ENCODE data around the gene SPCS2.
A peak's percentile ranks its signal among the peaks of the same experiment; 100 is the strongest.
"Not testable (repeated sequence)": the region's sequence is repeated elsewhere in the genome, so short reads cannot be mapped to it uniquely, and the experiment has no call there.

The SPCS2 gene

GRCh38 chr11:75002516-75002915 is 53.5 kb downstream of the SPCS2 start:
- no peak for TF ChIP-seq ZNF274 (IDR thresholded peaks at IDR 0.05; ENCODE audit: low read depth, low read length)
- no peak overlapping the region for H3K4me3 ChIP-seq (ENCODE audit: low read length)

GRCh38 chr11:75004215-75004614 is 55.1 kb downstream of the SPCS2 start:
- H3K4me3 ChIP-seq (ENCODE audit: low read length): no peak overlapping the region
- no peak for TF ChIP-seq ZNF274 (IDR thresholded peaks at IDR 0.05; ENCODE audit: low read depth, low read length)

- H3K4me3 ChIP-seq (ENCODE audit: low read length): no peak overlapping the region
- TF ChIP-seq ZNF274 (IDR thresholded peaks at IDR 0.05; ENCODE audit: low read depth, low read length): no peak
Observed at GRCh38 chr11:75011357-75011756, 62.3 kb downstream of the SPCS2 start.

- TF ChIP-seq ZNF274 (IDR thresholded peaks at IDR 0.05; ENCODE audit: low read depth, low read length): no peak
- H3K4me3 ChIP-seq (ENCODE audit: low read length): no peak overlapping the region
Observed at GRCh38 chr11:75011872-75012271, 62.8 kb downstream of the SPCS2 start.

DNA sequence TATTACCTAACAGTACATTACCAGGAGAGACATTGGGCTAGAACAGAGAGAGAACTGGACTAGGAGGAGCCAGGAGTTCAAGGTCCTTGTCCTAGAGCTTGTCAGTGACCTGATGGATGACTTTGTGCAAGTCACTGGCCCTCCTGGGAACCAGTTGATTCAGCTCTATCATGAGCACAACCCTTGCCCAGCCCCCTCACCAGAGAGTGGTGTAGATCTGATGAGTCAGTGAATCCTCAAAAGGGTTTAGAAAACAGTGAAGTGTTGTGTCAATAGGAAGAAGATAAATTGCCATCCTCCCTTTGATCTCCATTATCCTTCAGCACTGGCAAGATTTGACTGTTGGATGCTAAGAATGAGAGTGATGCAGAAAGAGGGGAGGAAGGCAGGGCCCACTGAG is 64.0 kb downstream of the SPCS2 start:
- no peak for TF ChIP-seq ZNF274 (IDR thresholded peaks at IDR 0.05; ENCODE audit: low read depth, low read length)
- H3K4me3 ChIP-seq (ENCODE audit: low read length): no peak overlapping the region

- no peak for TF ChIP-seq ZNF274 (IDR thresholded peaks at IDR 0.05; ENCODE audit: low read depth, low read length)
Observed at GRCh38 chr11:75014129-75014528, 65.1 kb downstream of the SPCS2 start.

DNA sequence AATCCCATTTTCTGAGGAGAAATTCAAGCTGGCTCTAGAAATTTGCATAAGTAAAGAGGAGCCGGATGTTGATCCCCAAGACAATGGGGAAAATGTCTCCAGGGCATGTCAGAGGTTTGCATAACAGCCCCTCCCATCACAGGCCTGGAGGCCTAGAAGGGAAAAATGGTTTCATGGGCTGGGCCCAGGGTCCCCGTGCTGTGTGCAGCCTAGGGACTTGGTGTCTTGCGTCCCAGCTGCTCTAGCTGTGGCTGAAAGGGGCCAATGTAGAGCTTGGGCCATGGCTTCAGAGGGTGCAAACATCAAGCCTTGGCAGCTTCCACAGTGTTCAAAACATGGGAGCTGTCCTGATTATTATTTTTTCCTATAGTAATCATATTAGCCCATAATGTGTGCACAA is 70.1 kb downstream of the SPCS2 start:
- not testable (repeated sequence) for H3K4me3 ChIP-seq (ENCODE audit: low read length)

More at GRCh38 chr11:75014129-75014528, 65.1 kb downstream of the SPCS2 start:
- no peak overlapping the region for H3K4me3 ChIP-seq (ENCODE audit: low read length)

DNA sequence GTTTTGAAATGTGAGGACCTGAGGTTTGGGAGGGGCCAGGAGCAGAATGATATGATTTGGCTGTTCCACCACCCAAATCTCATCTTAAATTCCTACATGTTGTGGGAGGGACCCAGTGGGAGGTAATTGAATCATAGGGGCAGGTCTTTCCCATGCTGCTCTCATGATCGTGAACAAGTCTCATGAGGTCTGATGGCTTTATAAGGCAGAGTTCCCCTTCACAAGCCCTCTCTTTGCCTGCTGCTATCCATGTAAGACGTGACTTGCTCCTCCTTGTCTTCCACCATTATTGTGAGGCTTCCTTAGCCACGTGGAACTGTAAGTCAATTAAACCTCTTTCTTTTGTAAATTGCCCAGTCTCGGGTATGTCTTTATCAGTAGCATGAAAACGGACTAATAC is 71.3 kb downstream of the SPCS2 start:
- H3K4me3 ChIP-seq (ENCODE audit: low read length): not testable (repeated sequence)

- no peak for TF ChIP-seq ZNF274 (IDR thresholded peaks at IDR 0.05; ENCODE audit: low read depth, low read length)
- peak overlapping the region; percentile 35; the same call in 1 of the 2 replicates for H3K4me3 ChIP-seq (ENCODE audit: low read length)
Observed at GRCh38 chr11:75022296-75022695, 73.2 kb downstream of the SPCS2 start.

- no peak for TF ChIP-seq ZNF274 (IDR thresholded peaks at IDR 0.05; ENCODE audit: low read depth, low read length)
- peak overlapping the region; percentile 35; the same call in 1 of the 2 replicates for H3K4me3 ChIP-seq (ENCODE audit: low read length)
Observed at GRCh38 chr11:75022759-75023396, 73.8 kb downstream of the SPCS2 start.

- no peak for TF ChIP-seq ZNF274 (IDR thresholded peaks at IDR 0.05; ENCODE audit: low read depth, low read length)
- H3K4me3 ChIP-seq (ENCODE audit: low read length): no peak overlapping the region
Observed at GRCh38 chr11:75023446-75024067, 74.5 kb downstream of the SPCS2 start.

- no peak overlapping the region for H3K4me3 ChIP-seq (ENCODE audit: low read length)
- no peak for TF ChIP-seq ZNF274 (IDR thresholded peaks at IDR 0.05; ENCODE audit: low read depth, low read length)
Observed at GRCh38 chr11:75024068-75024449, 75.0 kb downstream of the SPCS2 start.

DNA sequence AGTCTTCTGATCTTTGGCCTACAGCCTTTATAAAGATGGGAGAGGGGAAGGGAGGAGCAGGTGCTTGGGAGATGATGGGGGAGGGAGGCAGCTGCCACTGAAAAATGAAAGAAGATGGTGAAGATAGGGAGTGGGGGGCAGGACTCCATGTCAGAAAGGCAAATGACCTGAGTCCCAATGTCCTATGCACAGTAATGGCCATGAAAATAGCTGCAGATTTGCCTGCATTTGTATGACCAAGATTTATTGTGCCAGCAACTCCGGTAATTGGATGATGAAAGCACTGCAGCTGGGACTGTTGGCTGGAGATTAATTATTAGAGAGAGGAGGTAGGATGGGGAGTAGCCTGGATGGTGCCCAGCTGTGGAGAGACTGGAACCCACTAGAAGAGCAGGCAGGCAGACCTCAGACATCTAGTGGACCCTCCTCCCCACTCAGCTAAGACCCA is 75.7 kb downstream of the SPCS2 start:
- TF ChIP-seq ZNF274 (IDR thresholded peaks at IDR 0.05; ENCODE audit: low read depth, low read length): no peak
- no peak overlapping the region for H3K4me3 ChIP-seq (ENCODE audit: low read length)

DNA sequence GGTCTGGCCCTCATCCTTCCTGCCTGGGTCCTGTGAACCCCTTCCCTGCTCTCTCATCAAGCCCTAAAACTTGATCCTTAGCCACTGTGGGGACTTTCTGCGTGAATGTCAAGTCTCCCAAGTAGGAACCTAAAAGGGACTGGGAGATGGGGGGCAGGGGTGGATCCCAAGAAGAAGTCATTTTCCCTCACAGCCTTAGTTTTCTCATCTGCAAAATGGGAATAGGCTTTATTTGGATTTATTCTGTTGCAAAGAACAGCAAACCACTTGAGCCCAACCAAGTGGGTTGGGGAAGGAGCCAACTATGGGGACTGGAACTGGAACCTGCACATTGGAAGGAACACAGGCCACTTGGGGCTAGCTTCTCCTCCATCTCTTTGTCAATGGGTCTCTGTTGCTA is 76.5 kb downstream of the SPCS2 start:
- no peak for TF ChIP-seq ZNF274 (IDR thresholded peaks at IDR 0.05; ENCODE audit: low read depth, low read length)
- no peak overlapping the region for H3K4me3 ChIP-seq (ENCODE audit: low read length)

- TF ChIP-seq ZNF274 (IDR thresholded peaks at IDR 0.05; ENCODE audit: low read depth, low read length): no peak
- no peak overlapping the region for H3K4me3 ChIP-seq (ENCODE audit: low read length)
Observed at GRCh38 chr11:75028321-75028720, 79.3 kb downstream of the SPCS2 start.

All from GM08714 (cell line).